GM19023 (cell line): Measurements from ENCODE around the gene NDUFS2.
"Not testable (repeated sequence)": the region's sequence is repeated elsewhere in the genome, so short reads cannot be mapped to it uniquely, and the experiment has no call there.

Experiments
- ATAC-seq: cut with Tn5 transposase; IDR thresholded peaks from one replicate; pipeline ENCODE4 v1.9.1; 2021; ENCODE audit warnings: mild to moderate bottlenecking, moderate library complexity; ENCODE audit not compliant: unreplicated experiment

The NDUFS2 gene

DNA sequence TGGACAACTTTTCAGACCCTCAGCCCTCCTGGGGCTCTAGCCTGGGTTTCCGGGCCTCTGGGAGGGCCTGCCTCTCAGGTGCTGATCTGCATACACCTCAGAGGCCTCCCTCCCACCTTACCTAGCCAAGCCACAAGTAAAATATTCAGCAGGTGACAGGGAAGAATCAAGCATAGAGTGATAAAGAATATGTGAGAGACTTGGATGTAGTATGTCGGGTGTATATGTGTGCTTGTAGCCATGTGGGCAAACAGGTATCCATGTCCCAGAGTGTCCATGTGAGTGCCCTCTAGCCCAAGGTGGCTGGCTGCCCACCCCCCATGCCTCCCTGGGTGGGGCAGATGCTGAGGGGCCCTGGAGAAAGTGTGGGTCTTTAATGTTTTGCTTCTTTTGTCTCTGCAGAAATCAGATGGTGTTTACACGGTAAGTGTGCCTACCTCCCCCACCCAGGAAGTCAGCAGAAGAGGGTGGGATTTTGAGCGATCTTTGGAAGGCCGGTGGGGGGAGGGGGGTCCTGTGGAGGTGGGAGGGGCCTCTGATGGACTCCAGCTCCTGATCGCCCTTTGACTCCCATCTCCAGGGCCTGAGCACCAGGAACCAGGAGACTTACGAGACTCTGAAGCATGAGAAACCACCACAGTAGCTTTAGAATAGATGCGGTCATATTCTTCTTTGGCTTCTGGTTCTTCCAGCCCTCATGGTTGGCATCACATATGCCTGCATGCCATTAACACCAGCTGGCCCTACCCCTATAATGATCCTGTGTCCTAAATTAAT lies 16.3 kb downstream of the NDUFS2 start:
- ATAC-seq, result no peak

DNA sequence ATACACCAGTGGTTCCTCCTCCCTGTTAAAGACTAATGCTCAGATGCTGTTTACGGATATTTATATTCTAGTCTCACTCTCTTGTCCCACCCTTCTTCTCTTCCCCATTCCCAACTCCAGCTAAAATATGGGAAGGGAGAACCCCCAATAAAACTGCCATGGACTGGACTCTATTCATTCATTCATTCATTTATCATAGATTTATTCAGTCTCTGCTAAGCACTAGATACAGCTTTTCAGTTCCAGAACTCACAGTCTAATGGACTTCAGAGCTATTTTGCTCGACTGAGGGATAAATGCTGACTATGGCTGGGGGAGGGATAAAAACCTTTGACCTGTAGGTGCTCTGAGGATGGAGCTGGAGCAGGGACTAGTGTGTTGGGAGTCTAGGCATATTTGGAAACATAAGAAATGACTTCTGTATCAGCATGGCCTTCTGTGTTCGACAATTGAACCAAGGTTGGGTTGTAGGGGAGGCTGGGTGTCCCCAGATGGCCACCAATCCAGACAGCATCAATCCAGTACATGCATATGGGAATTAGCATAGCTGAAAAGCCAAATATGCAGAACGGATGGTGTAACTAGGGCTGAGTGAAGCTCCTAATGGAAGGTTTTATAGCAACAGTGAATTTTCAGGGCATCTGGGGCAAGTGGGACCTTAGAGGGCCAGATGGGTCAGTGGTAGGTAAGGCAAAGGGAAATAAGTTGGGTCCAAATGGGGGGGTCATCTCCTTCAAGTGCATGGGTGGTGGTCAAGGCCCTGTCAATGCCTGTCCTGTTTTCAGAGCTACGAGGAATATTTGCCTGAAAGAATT lies 17.1 kb downstream of the NDUFS2 start:
- no peak for ATAC-seq

DNA sequence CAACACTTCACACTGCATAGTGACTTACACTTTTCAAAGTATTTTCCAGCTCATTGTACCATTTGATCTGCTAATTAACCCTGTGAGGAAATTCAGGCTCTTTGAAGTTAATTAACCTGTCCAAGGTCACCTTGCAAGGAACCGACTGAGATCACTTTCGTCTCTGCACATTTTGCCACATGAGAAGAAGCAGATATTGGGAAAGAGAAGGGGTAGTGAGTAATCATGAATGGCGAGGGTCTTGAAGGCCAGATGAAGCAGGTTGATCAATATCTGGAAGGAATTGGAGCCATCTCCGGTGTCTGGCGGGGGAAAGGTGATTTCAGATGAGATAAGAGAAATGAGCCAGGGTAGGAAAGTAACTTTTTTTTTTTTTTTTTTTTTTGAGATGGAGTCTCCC lies 17.8 kb downstream of the NDUFS2 start:
- no peak for ATAC-seq

DNA sequence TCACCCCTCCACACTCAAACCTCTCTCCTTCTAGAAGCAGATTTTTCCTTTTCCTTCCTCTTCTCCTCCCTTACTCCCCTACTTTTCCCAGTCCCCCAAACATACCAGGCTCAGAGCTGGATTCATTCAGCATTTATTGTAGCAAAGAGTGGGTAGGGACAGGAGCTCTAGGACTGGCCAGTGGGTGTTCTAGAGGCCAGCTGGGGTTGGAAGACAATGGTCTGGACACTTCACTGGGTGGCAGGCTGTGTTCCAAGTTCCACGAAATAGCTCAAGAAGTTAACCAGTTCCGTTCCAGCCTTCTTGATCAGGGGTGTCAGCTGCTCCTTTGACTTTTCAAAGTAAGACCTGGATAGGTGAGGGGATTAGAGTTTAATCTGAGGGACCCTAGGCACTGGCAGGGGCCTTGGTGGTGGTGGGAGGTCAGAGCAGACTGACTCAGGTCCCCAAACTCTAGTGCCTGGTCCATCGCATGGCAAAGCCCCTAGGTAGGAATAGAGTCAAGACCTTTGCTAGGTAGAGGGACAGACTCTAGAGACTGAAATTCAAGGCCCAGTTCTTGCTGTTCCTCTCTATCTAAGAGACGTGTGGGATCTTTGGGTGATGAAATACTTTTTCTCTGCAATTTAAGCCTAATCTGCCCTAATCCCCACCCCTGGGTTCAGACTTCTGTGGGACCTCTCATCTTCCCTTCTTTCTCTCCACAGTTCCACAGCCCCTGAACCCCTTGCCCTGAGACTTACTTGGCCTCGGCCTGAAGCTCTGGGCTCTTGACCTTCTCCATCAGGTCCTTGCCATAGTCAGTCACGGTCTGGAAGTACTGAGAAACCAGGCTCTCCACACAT lies 20.2 kb downstream of the NDUFS2 start:
- no peak for ATAC-seq

DNA sequence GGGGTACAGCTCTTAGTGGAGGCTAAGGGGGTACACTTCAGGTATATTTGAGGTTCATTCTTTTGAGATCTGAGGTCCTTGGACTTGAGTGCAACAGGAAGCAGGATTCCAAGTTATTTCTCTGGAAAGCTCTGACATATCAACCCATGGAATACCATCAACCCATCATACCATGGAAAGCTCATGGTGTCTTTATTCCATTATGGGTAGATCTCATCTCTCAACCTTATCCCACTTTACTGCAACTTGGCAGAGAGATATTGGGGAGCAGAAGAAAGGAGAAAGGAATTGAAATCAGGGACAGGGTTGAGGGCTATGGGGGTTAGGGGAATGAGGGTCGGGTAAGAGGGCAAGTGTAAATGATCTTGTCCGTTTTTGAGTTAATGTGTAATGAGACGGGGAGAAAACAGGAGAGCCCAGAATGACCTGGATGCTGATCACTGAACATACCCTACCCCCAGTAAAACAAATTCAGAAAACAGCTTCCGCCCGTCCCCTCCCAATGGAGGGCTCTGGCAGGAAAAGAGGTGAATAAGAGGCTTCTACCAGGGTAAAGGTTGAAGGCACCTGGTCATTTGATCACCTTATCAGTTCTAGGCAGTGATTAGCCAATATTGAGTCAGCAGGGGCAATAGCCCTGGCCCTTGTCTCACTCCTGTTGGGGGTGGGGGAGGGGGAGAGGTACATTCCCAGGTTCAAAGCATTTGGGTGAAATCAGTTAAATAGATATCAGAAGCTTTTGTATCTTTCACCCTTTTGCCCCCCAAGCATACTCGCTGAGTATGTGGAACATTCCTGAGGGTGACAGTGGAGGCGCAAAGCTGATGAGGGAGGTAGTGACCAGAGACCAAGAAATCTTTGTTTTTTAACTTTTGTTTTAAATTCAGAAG lies 21.9 kb downstream of the NDUFS2 start:
- no peak for ATAC-seq

DNA sequence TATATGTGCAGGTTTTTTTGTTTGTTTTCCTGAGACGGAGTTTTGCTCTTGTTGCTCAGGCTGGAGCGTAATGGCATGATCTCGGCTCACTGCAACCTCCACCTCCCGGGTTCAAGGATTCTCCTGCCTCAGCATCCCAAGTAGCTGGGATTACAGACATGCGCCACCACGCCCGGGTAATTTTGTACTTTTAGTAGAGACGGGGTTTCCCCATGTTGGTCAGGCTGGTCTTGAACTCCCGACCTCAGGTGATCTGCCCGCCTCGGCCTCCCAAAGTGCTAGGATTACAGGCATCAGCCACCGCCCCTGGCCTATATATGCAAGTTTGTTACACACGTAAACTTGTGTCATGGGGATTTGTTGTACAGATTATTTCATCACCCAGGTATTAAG lies 22.5 kb downstream of the NDUFS2 start:
- ATAC-seq, result not testable (repeated sequence)

DNA sequence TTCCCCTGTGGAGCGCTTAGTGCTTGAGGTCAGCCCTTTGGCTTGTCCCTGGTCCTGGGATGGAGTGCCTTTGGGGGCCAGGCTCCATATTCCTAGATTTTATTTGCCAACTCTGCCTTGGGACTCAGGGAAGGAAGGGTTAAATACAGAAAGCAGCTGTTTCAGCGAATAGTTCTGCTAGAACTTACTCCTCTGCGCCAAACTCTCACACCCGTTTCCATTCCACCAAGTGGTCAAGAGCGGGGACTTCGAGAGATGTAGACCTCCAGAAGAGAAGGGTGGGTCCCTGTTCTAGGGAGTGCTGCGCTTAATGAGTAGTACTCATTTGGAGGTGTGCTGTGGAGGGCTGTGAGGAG lies 23.0 kb downstream of the NDUFS2 start:
- ATAC-seq, result no peak

DNA sequence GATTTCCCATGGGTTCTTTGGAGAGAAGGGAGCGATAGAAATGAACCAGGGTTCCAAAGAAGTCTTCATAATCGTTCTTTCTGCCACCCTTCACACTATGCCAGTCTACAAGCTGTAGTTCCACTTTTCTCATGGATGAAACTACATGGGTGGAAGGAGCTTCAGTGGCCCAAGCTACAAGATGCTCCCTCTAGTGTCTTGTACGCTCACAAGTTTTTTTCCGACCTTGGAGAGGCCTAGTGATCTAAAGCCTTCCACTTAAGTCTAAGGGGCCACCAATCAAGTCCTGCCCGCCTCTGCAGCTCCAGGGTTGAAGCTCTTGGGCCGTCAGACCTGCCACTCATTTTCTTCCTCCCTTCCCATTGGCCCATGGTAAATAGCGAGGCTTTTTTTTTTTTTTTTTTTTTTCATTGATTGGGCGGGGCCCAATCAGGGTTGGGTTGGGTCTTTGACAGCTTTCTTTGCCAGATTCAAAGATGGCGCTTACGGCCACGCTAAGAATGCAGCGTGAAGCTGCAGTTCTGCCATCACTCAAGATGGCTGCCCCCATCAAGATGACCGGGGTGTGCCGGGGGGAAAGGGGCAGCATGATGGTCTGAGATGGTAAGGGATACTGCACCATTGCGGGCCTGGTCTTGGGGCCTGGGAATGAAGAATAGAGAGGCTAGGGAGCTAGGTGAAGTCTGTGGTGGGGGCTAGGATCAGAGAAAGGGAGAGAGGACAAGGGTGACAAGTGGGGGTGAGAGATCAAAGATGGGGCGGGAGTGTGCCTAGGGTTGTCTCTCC lies 23.6 kb downstream of the NDUFS2 start, which contains the start of gene TOMM40L:
TOMM40L (plus strand) TSS at position 527 of the 786 bp plus-strand sequence. CDS start 430 bp downstream, outside the sequence.
- ATAC-seq, result peak; percentile 97

DNA sequence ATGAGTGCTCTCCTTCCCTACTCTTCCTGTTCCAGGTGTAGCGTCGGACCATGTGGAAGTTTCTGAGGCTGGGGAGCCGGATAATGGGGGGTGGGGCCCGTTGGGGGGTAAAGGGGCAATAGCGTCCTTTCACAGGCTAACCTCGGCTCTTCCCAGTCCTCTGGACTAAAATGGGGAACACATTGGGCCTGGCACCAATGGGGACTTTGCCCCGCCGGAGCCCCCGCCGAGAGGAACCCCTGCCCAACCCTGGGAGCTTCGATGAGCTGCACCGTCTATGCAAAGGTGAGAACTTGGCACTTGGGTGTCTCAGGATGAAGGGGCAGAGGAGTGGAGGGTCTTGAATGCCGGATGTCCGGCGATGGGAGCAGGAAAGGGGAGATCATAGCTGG lies 24.1 kb downstream of the NDUFS2 start:
- ATAC-seq, result no peak

DNA sequence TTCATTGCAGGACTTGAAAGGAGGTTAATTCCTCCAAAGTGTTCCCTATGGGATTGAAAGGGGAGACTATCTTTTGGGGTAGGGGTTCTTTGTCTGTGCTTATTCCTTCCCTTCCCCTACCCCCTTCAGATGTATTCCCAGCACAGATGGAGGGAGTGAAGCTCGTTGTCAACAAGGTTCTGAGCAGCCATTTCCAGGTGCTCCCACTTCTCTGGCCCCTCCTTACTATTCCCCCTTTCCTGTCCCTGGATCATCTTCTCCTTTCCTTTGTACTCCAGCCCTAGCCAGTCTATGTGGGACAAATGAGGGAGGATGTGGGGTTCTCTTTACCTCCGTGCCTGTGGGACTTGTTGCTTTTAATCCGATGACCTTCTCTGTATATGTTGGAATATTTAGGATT lies 24.6 kb downstream of the NDUFS2 start:
- ATAC-seq, result no peak

DNA sequence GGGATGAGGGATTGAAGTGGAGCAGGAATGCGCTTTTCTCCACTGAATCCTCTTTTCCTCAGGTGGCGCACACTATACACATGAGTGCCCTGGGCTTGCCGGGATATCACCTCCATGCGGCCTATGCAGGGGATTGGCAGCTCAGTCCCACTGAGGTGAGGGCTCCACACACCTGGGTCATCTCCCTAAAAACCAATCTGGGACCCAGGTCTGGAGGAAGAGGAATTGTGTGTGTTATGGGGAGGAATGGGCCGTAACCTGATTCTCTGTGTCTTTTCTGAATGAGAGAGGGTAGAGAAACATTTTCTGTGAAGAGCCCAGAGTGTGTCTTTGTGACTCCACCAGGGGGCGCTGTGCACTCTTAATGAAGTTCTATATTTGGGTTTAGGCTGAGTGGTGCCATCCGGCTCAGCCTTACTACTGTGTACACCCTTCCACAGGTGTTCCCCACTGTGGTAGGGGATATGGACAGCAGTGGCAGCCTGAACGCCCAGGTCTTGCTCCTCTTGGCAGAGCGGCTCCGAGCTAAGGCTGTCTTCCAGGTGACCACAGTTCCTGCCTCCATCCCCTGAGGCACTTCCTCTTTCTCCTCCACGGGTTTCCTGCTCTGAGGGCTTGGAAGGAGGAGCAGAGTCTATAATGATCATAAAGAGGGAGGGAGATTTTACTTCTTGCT lies 25.2 kb downstream of the NDUFS2 start:
- ATAC-seq, result no peak

DNA sequence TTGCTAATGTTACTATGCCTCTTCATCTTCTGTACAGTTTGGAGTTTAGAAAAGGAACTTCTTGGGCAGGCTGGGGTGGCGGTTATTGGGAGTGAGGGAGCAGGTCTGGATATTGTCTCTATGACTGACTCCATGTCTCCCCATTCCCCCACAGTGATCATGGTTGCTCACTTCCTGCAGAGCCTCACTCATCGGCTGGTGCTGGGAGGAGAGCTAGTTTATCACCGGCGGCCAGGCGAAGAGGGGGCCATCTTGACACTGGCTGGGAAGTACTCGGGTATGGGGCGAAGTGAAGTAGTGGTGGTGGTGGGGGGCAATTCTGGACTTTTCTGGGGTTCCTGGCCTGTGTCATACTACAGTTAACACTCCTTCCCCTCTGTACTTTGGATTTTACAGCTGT lies 25.9 kb downstream of the NDUFS2 start:
- ATAC-seq, result no peak

DNA sequence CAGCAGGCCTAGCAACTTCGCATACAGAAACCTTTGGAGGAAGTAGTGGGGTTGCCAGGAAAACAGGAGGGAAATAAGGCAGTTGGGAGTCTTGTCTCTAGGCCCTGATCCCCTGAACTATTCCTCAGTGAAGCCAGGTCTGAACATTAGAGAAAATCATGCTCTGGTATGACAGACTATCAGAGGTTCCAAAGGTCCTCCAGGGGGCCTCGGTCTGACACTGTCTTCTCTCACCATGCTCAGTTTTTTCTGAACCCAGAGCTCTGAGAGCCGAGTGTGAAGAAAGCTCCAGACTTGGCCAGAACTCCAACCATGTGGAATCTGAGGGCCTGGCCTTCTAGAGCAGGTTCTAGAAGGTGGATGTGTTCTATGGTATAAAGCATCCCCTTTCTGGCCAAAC lies 27.7 kb downstream of the NDUFS2 start:
- ATAC-seq, result no peak

DNA sequence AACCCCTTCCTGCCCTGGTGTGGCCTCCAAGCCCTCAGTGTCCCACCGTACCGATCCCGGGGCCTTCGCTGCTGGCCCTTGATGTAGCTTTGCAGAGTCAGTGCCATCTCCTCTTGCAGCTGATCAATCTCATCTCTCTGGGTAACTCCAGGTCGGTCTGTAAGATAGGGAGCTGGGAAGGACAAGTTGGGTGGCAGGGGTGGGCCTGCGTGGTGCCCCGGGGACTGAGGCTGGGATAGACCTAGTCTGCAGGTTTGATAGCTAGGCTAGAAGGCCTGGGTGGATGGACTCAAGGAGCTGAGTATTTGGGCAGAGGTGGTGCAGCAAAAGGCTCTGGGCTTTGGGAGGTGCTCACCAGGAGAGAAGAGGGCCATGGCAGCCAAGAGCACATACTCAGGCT lies 28.6 kb downstream of the NDUFS2 start:
- ATAC-seq, result no peak

DNA sequence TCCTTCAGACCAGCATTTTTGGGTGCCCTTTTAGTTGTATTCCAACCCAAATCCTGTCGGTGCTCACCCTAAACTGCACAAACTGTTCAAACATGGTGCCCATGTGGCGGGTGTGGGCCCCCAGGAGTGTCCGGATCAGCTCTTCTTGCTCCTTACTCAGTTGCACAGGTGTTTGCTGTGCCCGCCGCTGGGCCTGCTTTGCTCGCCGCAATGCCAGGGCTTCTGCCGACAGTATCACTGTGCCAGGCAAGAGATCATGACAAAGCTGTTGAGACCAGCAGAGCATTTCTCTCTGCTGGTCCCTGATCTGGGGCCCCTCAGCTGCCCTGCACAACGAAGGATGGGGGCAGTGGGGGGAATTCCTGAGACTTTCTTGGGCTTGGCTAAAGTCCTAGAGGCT lies 30.9 kb downstream of the NDUFS2 start:
- no peak for ATAC-seq

DNA sequence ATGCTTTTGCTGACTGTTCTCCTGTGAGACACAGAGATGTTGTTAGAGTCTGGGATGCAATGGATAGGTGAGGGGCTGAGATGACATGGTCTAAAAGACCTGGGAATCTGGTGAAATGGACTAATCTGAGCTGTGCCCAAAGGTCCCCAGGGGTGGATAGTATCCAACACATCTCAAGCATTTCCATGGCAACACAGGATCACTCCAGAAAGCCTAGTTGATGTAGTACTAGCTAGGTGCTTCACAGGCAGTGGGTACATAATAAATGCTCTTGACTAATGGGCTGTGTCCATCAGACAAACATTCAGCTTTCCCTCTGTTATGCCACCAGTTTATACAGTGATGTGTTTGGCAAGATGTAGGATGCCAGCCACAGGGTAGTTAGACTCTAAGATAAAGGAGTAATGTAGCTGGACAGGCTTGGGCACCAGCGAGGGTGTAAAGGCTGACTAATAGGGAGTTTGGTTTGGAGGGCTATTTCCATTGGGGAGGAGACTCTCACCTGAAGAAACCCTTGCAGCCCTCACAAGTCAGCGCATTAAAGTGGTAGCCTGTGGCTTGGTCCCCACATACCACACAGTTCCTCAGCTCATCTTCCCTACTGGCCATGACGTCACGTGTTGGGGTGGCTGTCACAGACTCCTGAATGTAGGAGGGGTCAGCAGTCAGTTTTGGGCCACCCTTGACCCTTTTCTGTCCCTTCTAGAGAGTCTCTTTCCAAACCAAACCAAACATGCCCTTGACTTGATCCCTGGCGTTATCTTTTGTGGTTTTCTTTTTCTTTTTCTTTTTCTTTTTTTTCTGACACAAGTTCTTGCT lies 34.0 kb downstream of the NDUFS2 start:
- ATAC-seq, result no peak

DNA sequence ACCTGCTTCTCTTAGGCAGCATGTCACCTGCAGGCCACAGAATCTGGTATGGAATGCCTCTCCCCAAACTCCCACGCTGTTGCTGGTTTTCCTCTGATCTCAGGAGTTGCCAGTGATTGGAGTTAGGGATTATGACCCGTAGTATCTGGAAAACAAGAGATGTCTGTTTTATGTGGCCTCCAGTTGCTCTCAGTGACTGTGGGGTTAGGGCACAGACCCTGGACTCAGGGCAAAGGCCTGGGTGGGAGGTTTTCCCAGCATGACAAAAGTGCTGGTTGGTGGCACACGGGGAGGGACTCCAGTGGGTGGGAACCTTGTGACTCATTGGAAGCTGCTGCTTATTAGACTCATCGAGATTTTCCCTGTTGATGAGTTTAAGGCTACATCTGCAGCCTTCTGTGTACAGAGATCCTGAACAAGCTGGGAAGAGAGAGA lies 35.9 kb downstream of the NDUFS2 start, which contains the start of gene NR1I3:
NR1I3 (minus strand) TSS at position 165 of the 435 bp plus-strand sequence. CDS start 1,638 bp downstream, outside the sequence.
- no peak for ATAC-seq

DNA sequence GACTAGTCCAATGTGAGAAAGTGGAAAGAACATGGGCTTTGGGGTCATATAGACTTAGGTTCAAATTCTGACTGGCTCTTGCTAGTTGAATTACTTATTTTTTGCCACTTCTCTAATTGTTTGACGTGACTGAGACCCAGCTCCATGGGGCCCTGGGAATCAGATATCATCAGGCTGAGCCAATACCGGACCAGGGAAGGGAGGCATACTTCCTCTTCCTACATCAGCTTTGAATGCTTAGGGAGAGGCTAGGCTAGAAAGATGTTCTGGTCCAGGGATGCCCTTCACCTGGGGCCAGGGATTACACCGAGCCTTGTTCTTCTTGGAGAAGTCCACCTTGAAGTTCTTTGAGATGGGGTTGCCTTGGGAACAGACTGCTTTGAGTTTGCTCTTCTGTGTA lies 39.5 kb downstream of the NDUFS2 start:
- ATAC-seq, result no peak
